D721Med (cell line): ENCODE data around the gene REV3L.

Experiments used
- DNase-seq: peaks from one replicate; pipeline ENCODE4 v3.0.0; 2011; ENCODE audit warnings: low spot score; ENCODE audit not compliant: insufficient read length
- FAIRE-seq: peaks from 2 replicates; lab custom pipeline; 2011; peaks lifted over from hg19 to GRCh38; lab: Jason Lieb, UNC
- TF ChIP-seq, protein P1 (sequence below): IDR thresholded peaks from 2 replicates; pipeline ENCODE4 v1.5.1; 2012; ENCODE audit warnings: mild to moderate bottlenecking, control low read depth; ENCODE audit not compliant: insufficient read depth; ENCODE audit errors: missing control alignments

REV3L gene

DNA sequence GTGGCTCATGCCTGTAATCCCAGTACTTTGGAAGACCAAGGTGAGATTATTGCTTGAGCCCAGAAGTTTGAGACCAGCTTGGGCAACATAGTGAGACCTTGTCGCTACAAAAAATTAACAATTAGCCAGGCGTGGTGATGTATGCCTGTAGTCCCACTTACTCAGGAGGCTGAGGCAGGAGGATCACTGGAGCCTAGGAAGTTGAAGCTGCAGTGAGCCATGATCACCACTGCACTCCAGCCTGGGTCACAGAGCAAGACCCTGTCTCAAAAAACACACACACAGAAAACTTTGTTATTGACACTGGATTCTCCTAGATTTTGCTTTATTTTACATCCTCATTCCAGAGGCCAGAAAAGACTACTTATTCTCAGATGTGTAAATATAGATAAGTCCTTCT lies 9.5 kb upstream of the REV3L start:
- no peak for DNase-seq
- TF ChIP-seq, protein P1, sequence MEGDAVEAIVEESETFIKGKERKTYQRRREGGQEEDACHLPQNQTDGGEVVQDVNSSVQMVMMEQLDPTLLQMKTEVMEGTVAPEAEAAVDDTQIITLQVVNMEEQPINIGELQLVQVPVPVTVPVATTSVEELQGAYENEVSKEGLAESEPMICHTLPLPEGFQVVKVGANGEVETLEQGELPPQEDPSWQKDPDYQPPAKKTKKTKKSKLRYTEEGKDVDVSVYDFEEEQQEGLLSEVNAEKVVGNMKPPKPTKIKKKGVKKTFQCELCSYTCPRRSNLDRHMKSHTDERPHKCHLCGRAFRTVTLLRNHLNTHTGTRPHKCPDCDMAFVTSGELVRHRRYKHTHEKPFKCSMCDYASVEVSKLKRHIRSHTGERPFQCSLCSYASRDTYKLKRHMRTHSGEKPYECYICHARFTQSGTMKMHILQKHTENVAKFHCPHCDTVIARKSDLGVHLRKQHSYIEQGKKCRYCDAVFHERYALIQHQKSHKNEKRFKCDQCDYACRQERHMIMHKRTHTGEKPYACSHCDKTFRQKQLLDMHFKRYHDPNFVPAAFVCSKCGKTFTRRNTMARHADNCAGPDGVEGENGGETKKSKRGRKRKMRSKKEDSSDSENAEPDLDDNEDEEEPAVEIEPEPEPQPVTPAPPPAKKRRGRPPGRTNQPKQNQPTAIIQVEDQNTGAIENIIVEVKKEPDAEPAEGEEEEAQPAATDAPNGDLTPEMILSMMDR, result no peak
- no peak for FAIRE-seq

DNA sequence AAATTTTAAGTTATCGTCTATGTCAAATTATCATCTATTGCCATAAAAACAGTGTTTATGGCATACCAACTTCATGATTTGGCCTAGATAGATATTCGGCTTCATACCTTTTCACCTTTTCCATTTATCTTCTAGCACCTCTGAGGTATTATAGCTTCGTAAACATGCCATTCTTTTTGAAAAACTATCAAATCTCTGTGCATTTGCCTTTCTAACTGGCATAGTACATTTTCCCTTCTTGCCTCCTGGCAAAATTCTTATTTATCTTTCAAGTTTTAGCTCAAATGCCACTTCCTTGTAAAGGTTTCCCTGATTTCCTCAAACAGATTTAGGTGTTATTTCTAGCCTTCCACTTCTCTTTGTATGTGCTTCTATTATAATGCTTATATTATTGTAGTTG lies 7.0 kb upstream of the REV3L start:
- FAIRE-seq (no peak), DNase-seq (no peak)
- TF ChIP-seq, protein P1, result no peak

DNA sequence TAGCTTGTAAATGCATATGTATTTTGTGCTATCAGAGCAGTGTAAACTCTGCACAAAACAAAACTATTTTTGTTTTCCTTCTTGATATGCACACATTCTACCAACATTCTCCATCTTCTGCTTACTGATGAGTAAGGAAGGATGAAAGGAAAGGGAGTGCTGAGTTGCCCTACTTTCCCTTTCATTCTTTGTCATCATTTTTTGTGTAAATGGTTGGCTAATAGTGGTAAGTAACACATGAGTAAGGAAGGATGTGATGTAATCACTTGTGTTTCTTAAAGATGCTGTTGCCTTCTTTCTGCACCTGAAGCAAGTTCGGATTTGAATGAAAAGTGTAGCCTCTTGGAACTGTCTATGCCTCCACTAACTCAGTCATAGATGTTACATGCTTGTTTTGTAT lies 4.6 kb upstream of the REV3L start:
- TF ChIP-seq, protein P1, result no peak
- DNase-seq (no peak), FAIRE-seq (no peak)

DNA sequence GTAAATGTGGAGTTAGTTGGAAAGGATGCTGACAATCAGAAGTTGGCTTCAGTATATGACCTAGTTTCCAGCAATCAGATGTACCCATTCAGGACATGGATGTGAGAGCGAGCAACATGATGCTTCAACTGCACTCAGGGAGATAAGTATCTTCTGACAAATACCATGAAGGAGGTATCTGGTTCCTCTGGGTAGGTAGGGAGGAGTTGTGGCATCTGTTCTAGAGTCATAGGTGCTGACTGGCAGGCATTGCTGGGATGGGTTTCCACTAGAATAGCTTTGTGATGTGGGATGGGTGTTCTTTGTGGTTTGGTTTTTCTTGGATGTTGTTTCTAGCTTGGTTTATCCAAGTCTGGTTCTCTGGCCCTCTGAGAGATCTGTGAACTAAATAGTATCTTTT lies 3.9 kb upstream of the REV3L start:
- TF ChIP-seq, protein P1, result no peak
- DNase-seq, result no peak
- FAIRE-seq, result no peak

DNA sequence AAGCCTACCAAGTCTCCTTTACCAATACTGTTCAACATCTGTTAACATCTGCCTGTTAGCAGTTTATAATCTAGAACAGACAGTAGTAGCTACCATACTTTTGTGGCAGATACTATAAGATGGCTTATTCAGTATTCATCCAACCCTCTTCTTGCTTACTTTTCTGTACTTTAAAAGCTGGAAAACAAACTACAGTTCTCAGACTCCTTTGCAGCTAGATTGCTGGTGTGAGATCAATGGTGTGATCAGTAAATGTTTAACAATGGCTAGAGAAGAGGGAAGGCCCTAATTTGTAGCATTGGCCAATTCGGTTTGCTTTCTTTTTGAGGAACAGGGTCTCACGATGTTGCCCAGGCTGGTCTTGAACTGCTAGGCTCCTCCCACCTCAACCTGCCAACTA lies 3.5 kb upstream of the REV3L start:
- FAIRE-seq, result no peak
- DNase-seq, result no peak
- TF ChIP-seq, protein P1, result no peak

DNA sequence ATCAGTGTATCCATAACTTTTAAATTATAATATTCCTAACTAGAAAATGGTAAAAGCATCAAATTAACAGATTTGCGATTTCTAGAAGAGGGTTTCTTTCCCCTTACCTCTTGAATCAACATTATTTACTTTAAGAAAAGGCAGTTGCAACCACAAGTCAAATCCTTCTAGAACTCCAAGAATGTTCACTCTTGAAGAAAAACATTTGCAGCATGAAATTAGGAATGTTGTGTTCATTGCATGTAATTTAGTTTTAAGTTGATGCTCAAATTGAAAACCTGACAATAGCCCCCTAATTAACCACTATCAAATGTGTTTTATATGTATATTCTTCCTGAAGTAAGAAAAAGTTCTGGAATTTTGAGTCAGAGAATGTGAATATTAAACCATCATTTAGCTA lies 2.3 kb upstream of the REV3L start:
- FAIRE-seq, result no peak
- no peak for DNase-seq
- TF ChIP-seq, protein P1, result no peak

DNA sequence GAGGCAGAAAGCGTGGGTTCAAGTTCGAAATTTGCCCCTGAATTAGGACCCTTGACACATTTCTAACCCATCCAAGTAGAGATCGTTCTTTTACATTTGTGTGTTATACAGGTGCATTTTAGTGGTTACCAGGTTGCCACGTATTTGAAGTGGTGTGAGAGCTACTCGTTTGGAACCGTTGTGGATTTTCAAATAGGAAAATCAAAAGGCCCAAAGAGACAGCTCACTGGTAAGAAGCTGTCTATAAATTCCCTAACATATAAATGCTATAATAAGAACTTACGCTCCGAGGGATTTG lies 1.6 kb upstream of the REV3L start:
- TF ChIP-seq, protein P1, result no peak
- peak; percentile 48 for FAIRE-seq
- DNase-seq, result no peak
